GM18498 (cell line): Measurements from ENCODE around the gene LRRIQ1.
A peak's percentile ranks its signal among the peaks of the same experiment; 100 is the strongest.

Source experiments
- ATAC-seq: cut with Tn5 transposase; IDR thresholded peaks from one replicate; pipeline ENCODE4 v1.9.1; 2021; ENCODE audit warnings: mild to moderate bottlenecking, moderate library complexity; ENCODE audit not compliant: unreplicated experiment

LRRIQ1 gene

GRCh38 chr12:85059594-85059993 is 23.4 kb downstream of the LRRIQ1 start:
- ATAC-seq, result no peak

GRCh38 chr12:85060916-85061315 is 24.8 kb downstream of the LRRIQ1 start:
- no peak for ATAC-seq

- ATAC-seq, result no peak
Measured at GRCh38 chr12:85065837-85066482, 29.8 kb downstream of the LRRIQ1 start.

- ATAC-seq, result no peak
Measured at GRCh38 chr12:85072826-85073225, 36.7 kb downstream of the LRRIQ1 start.

- peak; percentile 78 for ATAC-seq
Measured at GRCh38 chr12:85076688-85077430, 40.7 kb downstream of the LRRIQ1 start.

GRCh38 chr12:85085066-85085465 is 48.9 kb downstream of the LRRIQ1 start:
- ATAC-seq, result no peak

- ATAC-seq, result no peak
Measured at GRCh38 chr12:85089792-85090191, 53.6 kb downstream of the LRRIQ1 start.

GRCh38 chr12:85092814-85093370 is 56.7 kb downstream of the LRRIQ1 start:
- no peak for ATAC-seq

GRCh38 chr12:85095501-85095900 is 59.4 kb downstream of the LRRIQ1 start:
- ATAC-seq, result no peak

- no peak for ATAC-seq
Measured at GRCh38 chr12:85130646-85131045, 94.5 kb downstream of the LRRIQ1 start.

- no peak for ATAC-seq
Measured at GRCh38 chr12:85138833-85139232, 102.7 kb downstream of the LRRIQ1 start.

GRCh38 chr12:85147331-85147730 is 111.2 kb downstream of the LRRIQ1 start:
- no peak for ATAC-seq

GRCh38 chr12:85152311-85152729 is 116.2 kb downstream of the LRRIQ1 start:
- no peak for ATAC-seq

GRCh38 chr12:85155791-85156190 is 119.6 kb downstream of the LRRIQ1 start:
- no peak for ATAC-seq

- no peak for ATAC-seq
Measured at GRCh38 chr12:85156569-85156968, 120.4 kb downstream of the LRRIQ1 start.

- ATAC-seq, result no peak
Measured at GRCh38 chr12:85157035-85157603, 121.0 kb downstream of the LRRIQ1 start.

- ATAC-seq, result no peak
Measured at GRCh38 chr12:85163752-85164321, 127.7 kb downstream of the LRRIQ1 start.

GRCh38 chr12:85179680-85180270 is 143.6 kb downstream of the LRRIQ1 start:
- ATAC-seq, result no peak

GRCh38 chr12:85182699-85183098 is 146.5 kb downstream of the LRRIQ1 start:
- no peak for ATAC-seq

GRCh38 chr12:85183855-85184254 is 147.7 kb downstream of the LRRIQ1 start:
- no peak for ATAC-seq

- no peak for ATAC-seq
Measured at GRCh38 chr12:85186236-85186635, 150.1 kb downstream of the LRRIQ1 start.
